K562 (cell line): Measurements from ENCODE around the gene MEAK7. TPM values are rescaled to one million over a fixed set of nuclear protein-coding genes. Genes with fewer than 3 reads are reported as not detected.
A peak's percentile ranks its signal among the peaks of the same experiment; 100 is the strongest.

Experiments
- ATAC-seq: fragments of 200-7000 bp; cut with Tn5 transposase; 3 replicates; pipeline ENCODE4 v1.9.1; 2020; ENCODE audit warnings: moderate library complexity
- BruUV-seq: library from RNA; stranded (reverse); fragments of 400-500 nt; replicated peaks from 2 replicates; lab custom pipeline; 2021; lab: Mats Ljungman, UMichigan
- CTCF ChIA-PET: fragments of 300-600 bp; formaldehyde crosslinking; extraction: SDS; loops from one replicate; lab custom pipeline; 2021; ENCODE audit warnings: low intra/inter-chr PET ratio; lab: Yijun Ruan, JAX
- POLR2A ChIA-PET: fragments of 300-600, 350-650 bp; sonication (Branson Sonifier 250); formaldehyde crosslinking; extraction: SDS; loops from one replicate; lab custom pipeline; 2021; ENCODE audit warnings: antibody characterized with exemption, inconsistent platforms; lab: Yijun Ruan, JAX
- DNase-seq, 4 experiments: peaks; one replicate each; pipeline versions ENCODE4 v3.0.0 to v3.0.0-alpha.2; 2011 to 2018; ENCODE audit warnings: low spot score in 3 of 4, mixed read lengths in 3 of 4; ENCODE audit errors: extremely low read depth in 1 of 4
- FAIRE-seq: peaks from 2 replicates; lab custom pipeline; 2011; peaks lifted over from hg19 to GRCh38; lab: Jason Lieb, UNC
- H2AFZ ChIP-seq: 2 replicates; pipeline ENCODE4 v1.6.0; 2011; ENCODE audit warnings: low read depth, low read length, control low read depth, inconsistent platforms
- H3K27ac ChIP-seq: fragments of 200-600 bp; 3 replicates; pipeline ENCODE4 v1.8.0; 2011; ENCODE audit warnings: low read depth, mild to moderate bottlenecking, control low read depth, inconsistent platforms, low read length, moderate library complexity, mixed read lengths; ENCODE audit errors: extremely low read depth
- H3K27me3 ChIP-seq, 2 experiments: fragments of 300-600 bp in 1 of 2; 2 replicates in 1 of 2; 3 replicates in 1 of 2; pipeline versions ENCODE4 v1.6.0 to v1.8.0; 2011; ENCODE audit warnings: inconsistent platforms in 2 of 2, low read length in 2 of 2, mild to moderate bottlenecking in 1 of 2, mixed read lengths in 1 of 2, moderate library complexity in 1 of 2; ENCODE audit not compliant: control insufficient read depth in 2 of 2, insufficient read depth in 2 of 2
- H3K36me3 ChIP-seq: fragments of 300-600 bp; 3 replicates; pipeline ENCODE4 v1.8.0; 2011; ENCODE audit warnings: mild to moderate bottlenecking, low read length, inconsistent platforms; ENCODE audit not compliant: control insufficient read depth, insufficient read depth
- H3K4me1 ChIP-seq, 2 experiments: fragments of 200-600 bp in 1 of 2; replicated peaks in 1 of 2; 2 replicates in 1 of 2; 3 replicates in 1 of 2; pipeline versions ENCODE4 v1.5.1 to v1.8.0; 2011; ENCODE audit warnings: inconsistent platforms in 2 of 2, low read length in 2 of 2, mild to moderate bottlenecking in 1 of 2, mixed read lengths in 1 of 2, moderate library complexity in 1 of 2; ENCODE audit not compliant: control insufficient read depth in 2 of 2, insufficient read depth in 2 of 2
- H3K4me2 ChIP-seq: 2 replicates; pipeline ENCODE4 v1.6.1; 2011; ENCODE audit warnings: low read length, control low read depth, inconsistent platforms, mixed read lengths; ENCODE audit not compliant: insufficient read depth
- H3K4me3 ChIP-seq: fragments of 200-600 bp; sonication (generic), shearing (Covaris generic); 2 replicates; pipeline ENCODE4 v1.5.1; 2016; ENCODE audit warnings: control low read depth, inconsistent platforms
- H3K79me2 ChIP-seq: fragments of 200-600 bp; 3 replicates; pipeline ENCODE4 v1.8.0; 2011; ENCODE audit warnings: low read length, inconsistent platforms; ENCODE audit not compliant: control insufficient read depth, insufficient read depth
- H3K9ac ChIP-seq, 2 experiments: 2 replicates each; pipeline versions ENCODE4 v1.6.0 to v1.6.1; 2011; ENCODE audit warnings: low read depth in 2 of 2, low read length in 2 of 2, control low read depth in 1 of 2, inconsistent platforms in 1 of 2, mild to moderate bottlenecking in 1 of 2, mixed read lengths in 1 of 2; ENCODE audit not compliant: insufficient read depth in 1 of 2
- H3K9me1 ChIP-seq: one replicate; pipeline ENCODE4 v1.6.0; 2011; ENCODE audit warnings: inconsistent platforms, mild to moderate bottlenecking, low read length, moderate library complexity; ENCODE audit not compliant: control insufficient read depth, insufficient read depth
- H3K9me3 ChIP-seq: replicated peaks from 2 replicates; pipeline ENCODE4 v1.5.1; 2011; ENCODE audit warnings: low read depth, low read length, inconsistent platforms; ENCODE audit not compliant: control insufficient read depth, insufficient read depth
- H4K20me1 ChIP-seq: replicated peaks from 2 replicates; pipeline ENCODE4 v1.6.1; 2011; ENCODE audit warnings: low read length, inconsistent platforms, mixed read lengths; ENCODE audit not compliant: control insufficient read depth, insufficient read depth
- CHD1 ChIP-seq: fragments of 200-600 bp; sonication (generic); IDR thresholded peaks from one replicate; pipeline ENCODE4 v1.6.1; 2012; ENCODE audit warnings: mild to moderate bottlenecking, moderate library complexity, low read length, inconsistent platforms
- E2F1 ChIP-seq: sonication (generic); formaldehyde crosslinking; IDR thresholded peaks from 2 replicates; pipeline ENCODE4 v1.8.1; 2023; ENCODE audit warnings: mild to moderate bottlenecking, missing genetic modification reagents, moderate library complexity
- FOS ChIP-seq: IDR thresholded peaks from 3 replicates; pipeline ENCODE4 v1.6.1; 2011; ENCODE audit not compliant: insufficient read length; ENCODE audit errors: extremely low read depth
- FOXM1 ChIP-seq, 2 experiments: fragments of 450-650 bp in 1 of 2; sonication (generic) in 1 of 2; formaldehyde crosslinking in 1 of 2; IDR thresholded peaks; 2 replicates each; pipeline versions ENCODE4 v1.6.1 to v1.9.0; 2017 to 2022; ENCODE audit warnings: low read depth in 2 of 2, mild to moderate bottlenecking in 2 of 2, missing genetic modification reagents in 1 of 2, moderate library complexity in 1 of 2
- HDGF ChIP-seq: fragments of 450-650 bp; IDR thresholded peaks from 2 replicates; pipeline ENCODE4 v1.6.1; 2016
- NBN ChIP-seq: fragments of 450-650 bp; IDR thresholded peaks from 2 replicates; pipeline ENCODE4 v1.6.1; 2016; ENCODE audit warnings: low read depth, mild to moderate bottlenecking
- NUFIP1 ChIP-seq: fragments of 450-650 bp; IDR thresholded peaks from 2 replicates; pipeline ENCODE4 v1.6.1; 2018; ENCODE audit not compliant: partially characterized antibody
- SMAD3 ChIP-seq: fragments of 450-650 bp; formaldehyde crosslinking; conservative IDR thresholded peaks from 2 replicates; pipeline ENCODE4 v1.4.0; 2020; ENCODE audit warnings: mild to moderate bottlenecking
- ZBTB40 ChIP-seq, 2 experiments: fragments of 450-650 bp in 1 of 2; sonication (generic) in 1 of 2; formaldehyde crosslinking in 1 of 2; IDR thresholded peaks; 2 replicates each; pipeline versions ENCODE4 v1.7.1 to v1.9.0; 2016 to 2022; ENCODE audit warnings: inconsistent platforms in 1 of 2, mild to moderate bottlenecking in 1 of 2, missing genetic modification reagents in 1 of 2
- ZNF655 ChIP-seq: fragments of 250-450 bp; sonication (Bioruptor Pico); IDR thresholded peaks from 2 replicates; pipeline ENCODE4 v1.5.0; 2021
- ZNF764 ChIP-seq: fragments of 250-450 bp; sonication (Bioruptor Pico); IDR thresholded peaks from 2 replicates; pipeline ENCODE4 v1.4.0; 2020; ENCODE audit warnings: low read depth, mild to moderate bottlenecking, moderate library complexity
- WGBS: fragments of 100-300 bp; shearing (Covaris generic); methylation state at CpG from one replicate; pipeline ENCODE4 v1.1.6; 2016; ENCODE audit warnings: low coverage, mixed read lengths; ENCODE audit not compliant: insufficient coverage; ENCODE audit errors: missing lambda C conversion rate; 5-methylcytosine and 5-hydroxymethylcytosine counted together
- in situ Hi-C: fragments of 300-500 bp; cut with MboI; formaldehyde crosslinking; loops from 4 replicates; pipeline ENCODE4 v1.15.0; 2018; ENCODE audit warnings: inconsistent platforms, mixed read lengths
- intact Hi-C: fragments of 100-400 bp; cut with micrococcal nuclease; formaldehyde crosslinking; loops from 2 replicates; pipeline ENCODE4 v1.14.2; 2022
- polyA plus RNA-seq, 8 experiments: library from polyadenylated mRNA; depleted of rRNA in 4 of 8; stranded (reverse) in 5 of 8; unstranded in 3 of 8; fragments of >200 nt; fragmentation: Nextera tagmentation in 2 of 8; fragmentation: Illumina TruSeq in 1 of 8; extraction: Ambion mirVana in 2 of 8; extraction: Trizol in 1 of 8; gene quantifications; 2 replicates each; pipeline versions ENCODE4 v1.2.1 to v1.2.3, GENCODE V29; 2011 to 2014; ENCODE audit warnings: inconsistent platforms in 1 of 8, missing spikeins in 1 of 8
- total RNA-seq, 7 experiments: library from RNA; depleted of rRNA in 6 of 7; stranded (reverse); fragments of >200 nt in 6 of 7; fragmentation: Illumina TruSeq in 2 of 7; extraction: Trizol in 2 of 7; gene quantifications; 2 replicates each; pipeline versions ENCODE4 v1.2.1 to v1.2.3, GENCODE V29; 2011 to 2021; ENCODE audit warnings: low replicate concordance in 1 of 7

MEAK7 gene
- total and polyA plus RNA-seq, 9 of the 15 experiments (the other 6 are each of a cell fraction or from before 2014, with no cell fraction given), result 1.4 to 14.5 (median 6.3) TPM

GRCh38 chr16:84540194-84540593, 35.7 kb upstream of the MEAK7 start:
- BruUV-seq, result no TSS peak
- CTCF ChIA-PET, result no interaction called here
- no peak overlapping the region for H3K9ac ChIP-seq
- intact Hi-C loops, result no loop called here
- ATAC-seq (no peak), FAIRE-seq (no peak), DNase-seq (no peak)
- no peaks in the 10 kb centered on the region for H3K79me2 ChIP-seq
- no peaks in the 10 kb centered on the region for H3K9me1 ChIP-seq
- peaks cover 25 to 52% of the 10 kb centered on the region in 2 experiments for H3K4me1 ChIP-seq
- in situ Hi-C loops, result no loop called here
- POLR2A ChIA-PET, result interaction anchor here (0.9 to 3.0 kb wide), 3 partner anchors 9 to 24 kb away, joined by 3 to 10 read pairs (median 4); no protein-coding TSS in a partner anchor
- peaks cover 4% of the 10 kb centered on the region; the same call in 1 of the 2 replicates for H3K9me3 ChIP-seq
- no peak overlapping the region for H3K4me3 ChIP-seq
- no peaks in the 10 kb centered on the region for H3K36me3 ChIP-seq
- WGBS, result 82% methylated on average over 4 of the region's 4 CpGs
- no peak overlapping the region for H3K27ac ChIP-seq
- H2AFZ ChIP-seq, result peak overlapping the region; percentile 47; the same call in 1 of the 2 replicates
- peaks cover 0 to 3% of the 10 kb centered on the region in 2 experiments; a peak in 2 of 5 replicates for H3K27me3 ChIP-seq
- no peak overlapping the region for H3K4me2 ChIP-seq
- no peaks in the 10 kb centered on the region for H4K20me1 ChIP-seq
- TF ChIP-seq FOXM1 (IDR thresholded peaks at IDR 0.05; ENCODE audit: low read depth), result no peak
- TF ChIP-seq FOXM1 (CRISPR knock-in tag; IDR thresholded peaks at IDR 0.05; ENCODE audit: low read depth), result no peak
- TF ChIP-seq SMAD3 (CRISPR knock-in tag), result no peak
- no peak for TF ChIP-seq ZBTB40 (IDR thresholded peaks at IDR 0.05)
- no peak for TF ChIP-seq ZBTB40 (CRISPR knock-in tag; IDR thresholded peaks at IDR 0.05)
- no peak for TF ChIP-seq E2F1 (CRISPR knock-in tag)
- no peak for TF ChIP-seq CHD1
- TF ChIP-seq FOS, result no peak
- TF ChIP-seq NUFIP1, result no peak
- TF ChIP-seq ZNF655 (CRISPR knock-in tag), result no peak
- TF ChIP-seq ZNF764 (CRISPR knock-in tag), result no peak
- TF ChIP-seq NBN, result no peak
- no peak for TF ChIP-seq HDGF
